Hypothalamus (tissue), 51 donors: ENCODE data around the gene AP2A2.

Source experiments
- DNase-seq, 51 donors: peaks; one replicate each; lab custom pipeline; 2025; lab: John Stamatoyannopoulos, UW

AP2A2 gene

DNA sequence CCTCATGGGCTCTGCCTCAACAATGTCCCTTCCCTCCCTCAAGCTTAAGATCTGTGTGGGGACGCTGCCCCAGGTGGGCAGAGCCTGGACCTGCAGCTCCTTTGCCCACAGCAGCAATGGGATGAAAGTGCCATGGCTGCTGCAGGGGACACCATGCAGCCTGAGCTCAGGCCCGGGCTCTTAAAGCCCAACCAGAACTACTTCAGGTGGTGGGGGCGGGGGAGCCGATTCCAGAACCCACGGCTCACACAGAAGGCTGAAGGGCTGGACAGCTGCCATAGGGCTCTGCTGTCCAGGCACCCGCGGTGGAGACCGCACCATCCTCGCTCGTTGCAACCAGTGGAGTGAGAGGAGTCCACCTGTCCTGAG is 27.5 kb upstream of the AP2A2 start:
- peak in 2 of 51 donors; percentile 12 to 31 for DNase-seq

DNA sequence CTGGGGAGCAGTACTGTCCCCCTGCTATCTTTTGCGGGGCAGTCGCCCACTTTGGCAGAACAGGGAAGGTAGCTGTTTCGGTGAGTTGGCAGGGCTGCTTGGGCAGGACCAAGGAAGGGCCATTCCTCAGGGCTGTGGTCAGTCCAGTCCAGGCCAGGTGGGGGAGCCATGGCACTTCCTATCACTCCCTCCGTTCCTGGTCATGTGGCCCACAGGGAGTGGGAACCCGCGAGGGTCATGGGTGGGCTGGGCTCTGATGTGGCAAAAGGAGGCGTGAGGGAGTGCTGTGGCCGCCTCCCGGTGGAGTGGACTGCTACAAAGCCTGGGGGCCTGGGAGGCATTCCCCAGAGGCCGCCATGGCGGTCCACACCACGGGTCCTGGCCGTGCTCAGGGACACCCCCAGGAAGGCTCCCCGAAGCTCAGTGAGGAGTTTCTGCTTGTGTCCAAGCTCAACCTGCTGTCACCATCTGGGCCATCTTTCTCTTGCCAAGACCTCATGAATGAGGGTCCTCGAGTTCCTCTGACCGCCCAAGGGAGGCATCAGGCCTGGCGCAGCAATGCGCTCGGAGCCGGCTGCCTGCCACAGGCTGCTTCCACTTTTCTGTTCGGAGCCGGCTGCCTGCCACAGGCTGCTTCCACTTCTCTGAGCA is 27.0 kb upstream of the AP2A2 start:
- peak in 3 of 51 donors; percentile 16 to 38 (median 31) for DNase-seq

DNA sequence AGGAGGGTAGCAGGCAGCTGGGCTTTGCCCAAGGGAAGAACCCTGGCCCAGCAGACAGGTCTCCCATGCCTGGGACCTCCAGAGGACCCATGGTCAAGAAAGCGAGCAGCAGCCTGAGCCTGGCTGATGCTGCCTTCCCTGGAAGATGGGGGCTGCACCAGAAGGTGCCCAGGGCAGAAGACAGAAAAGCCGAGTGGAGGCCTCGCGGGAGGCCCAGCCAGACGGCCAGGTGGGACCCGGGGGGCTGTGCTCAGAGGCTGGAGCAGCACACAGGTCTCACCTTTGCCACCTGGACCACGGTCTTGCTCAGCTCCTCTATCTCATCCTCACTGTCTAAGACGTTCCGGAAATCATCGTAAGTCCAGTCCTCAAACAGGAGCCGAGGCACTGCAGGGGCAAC is 25.9 kb upstream of the AP2A2 start:
- DNase-seq, result no peak

DNA sequence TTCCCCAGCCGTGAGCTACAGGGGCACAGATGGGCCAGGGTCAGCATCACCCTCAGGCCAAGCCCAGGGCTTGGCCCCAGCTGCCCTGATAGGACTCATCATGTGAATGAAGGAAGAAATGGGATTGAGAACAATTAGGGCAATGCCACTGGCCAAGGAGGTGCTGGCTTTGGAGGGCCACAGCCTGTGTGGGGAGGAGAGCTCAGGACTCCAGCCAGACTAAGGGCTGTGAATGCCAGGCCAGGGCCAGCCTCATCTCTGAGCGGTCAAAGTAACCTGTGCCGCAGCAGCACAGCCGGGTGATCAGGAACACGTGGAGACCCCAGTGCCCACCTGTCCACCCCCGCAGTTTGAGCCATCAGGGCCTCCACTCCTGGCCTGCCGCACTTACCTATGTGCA is 25.1 kb upstream of the AP2A2 start:
- DNase-seq, result no peak

DNA sequence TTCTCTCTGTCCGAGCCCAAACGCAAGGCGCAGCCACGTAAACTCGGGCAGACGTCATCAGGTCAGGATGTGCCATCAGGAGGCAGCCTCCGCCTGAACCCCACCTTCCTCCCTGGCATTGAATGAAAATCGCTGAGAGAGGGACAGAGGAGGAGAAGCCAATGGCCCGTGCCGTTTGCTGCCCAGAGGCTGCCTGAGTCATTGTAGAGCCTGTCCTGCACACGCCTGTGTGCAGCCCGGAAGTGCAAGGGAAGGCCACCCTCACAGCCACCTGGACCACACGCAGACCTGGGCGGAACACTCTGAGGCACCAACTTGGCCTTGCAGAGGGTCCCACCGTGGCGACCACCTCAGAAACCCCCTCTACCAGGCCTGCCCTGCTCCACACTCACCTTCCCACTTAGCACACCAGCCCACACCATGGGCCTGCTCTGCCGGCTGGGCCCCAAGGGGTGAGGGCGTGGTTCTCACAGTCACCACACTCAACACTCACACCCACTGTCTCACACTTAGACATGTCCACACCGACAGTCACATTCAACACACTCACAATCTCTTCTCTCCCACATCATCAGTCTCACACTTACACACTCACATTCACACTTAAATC is 24.1 kb upstream of the AP2A2 start:
- no peak for DNase-seq

DNA sequence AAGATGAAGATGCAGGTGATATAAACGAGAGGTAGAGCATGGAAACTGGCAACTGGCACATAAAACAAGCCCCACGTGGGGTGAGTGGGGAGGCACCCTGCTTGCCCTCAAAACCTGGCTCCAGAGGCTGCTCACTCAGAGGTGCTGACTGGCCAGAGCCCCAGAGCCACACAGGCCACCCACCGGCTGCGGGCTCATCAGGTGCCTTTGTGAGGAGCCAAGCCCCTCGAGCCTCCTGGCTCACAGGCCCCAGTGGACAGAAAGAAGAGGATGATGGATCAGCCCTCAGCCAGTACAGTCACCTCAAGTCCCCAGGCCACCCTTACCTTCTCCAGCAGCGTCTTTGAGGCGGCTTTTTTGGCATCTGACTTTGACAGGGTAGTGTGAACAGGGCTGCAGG is 21.3 kb upstream of the AP2A2 start:
- no peak for DNase-seq

DNA sequence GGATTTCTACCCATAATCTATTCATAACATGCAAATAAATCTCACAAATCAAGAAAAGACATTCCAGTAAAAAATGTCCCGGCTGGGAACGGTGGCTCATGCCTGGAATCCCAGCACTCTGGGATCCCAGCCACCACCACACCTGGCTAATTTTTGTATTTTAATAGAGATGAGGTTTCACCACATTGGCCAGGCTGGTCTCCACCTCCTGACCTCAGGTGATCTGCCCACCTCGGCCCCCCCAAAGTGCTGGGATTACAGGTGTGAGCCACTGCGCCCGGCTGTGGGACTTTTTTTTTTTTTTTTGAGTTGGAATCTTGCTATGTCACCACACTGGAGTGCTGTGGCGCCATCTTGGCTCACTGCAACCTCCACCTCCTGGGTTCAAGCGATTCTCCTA is 19.7 kb upstream of the AP2A2 start:
- DNase-seq, result no peak

DNA sequence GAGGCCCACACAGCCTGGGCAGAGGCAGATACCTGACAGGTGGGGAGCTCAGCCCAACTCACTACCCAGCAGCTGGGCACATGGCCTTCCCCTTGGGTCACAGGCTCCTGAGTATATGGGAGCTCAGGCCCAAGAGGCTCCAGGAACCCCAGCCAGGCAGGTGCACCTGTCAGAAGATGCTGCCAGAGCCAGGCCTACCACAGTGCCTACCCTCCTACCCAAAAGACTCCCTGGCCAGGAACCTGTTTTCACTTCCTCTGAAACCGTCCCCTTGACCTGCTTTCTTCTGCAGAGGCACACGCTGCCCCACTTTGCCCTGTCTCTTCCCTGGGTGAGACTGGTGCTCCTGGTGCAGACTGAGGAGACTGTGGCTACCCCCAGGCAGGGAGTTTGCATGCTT is 18.0 kb upstream of the AP2A2 start:
- no peak for DNase-seq

DNA sequence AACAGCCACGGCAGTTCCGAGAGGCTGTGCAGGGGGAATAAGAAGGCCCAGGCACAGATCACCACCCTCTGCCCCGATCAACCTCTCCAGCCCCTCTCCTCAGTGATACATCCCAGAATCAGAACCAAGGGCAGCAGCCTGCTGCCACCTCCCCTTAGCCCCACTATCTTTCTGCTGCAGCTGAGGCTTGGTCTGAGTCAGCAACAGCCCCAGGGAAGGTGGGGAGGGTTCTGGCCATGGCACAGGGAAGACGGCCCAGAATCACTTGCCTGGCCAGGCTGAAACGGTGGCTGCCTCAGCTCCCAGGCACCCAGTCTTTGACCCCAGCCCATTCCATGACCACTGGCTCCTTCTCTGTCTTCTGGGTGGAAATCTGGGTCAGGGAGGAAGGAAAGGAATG is 17.4 kb upstream of the AP2A2 start:
- no peak for DNase-seq

DNA sequence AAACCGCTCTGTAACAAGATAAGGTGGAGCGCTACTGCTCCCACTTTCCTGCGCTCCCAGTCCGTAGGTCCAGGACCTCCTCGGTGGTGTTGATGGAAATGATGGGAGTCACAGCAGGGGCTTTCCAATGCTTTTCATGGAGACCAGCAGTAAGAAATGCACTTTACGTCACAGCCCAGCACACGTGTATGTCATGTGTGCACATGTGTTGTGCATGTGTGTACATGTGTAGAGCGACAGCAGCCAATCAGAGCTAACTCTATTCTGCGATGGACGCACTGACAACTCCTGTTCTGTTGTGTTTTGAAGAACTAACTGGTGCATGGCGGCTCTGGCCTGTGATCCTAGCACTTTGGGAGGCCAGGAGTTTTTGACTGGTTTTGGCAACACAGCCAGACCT is 16.3 kb upstream of the AP2A2 start:
- no peak for DNase-seq

DNA sequence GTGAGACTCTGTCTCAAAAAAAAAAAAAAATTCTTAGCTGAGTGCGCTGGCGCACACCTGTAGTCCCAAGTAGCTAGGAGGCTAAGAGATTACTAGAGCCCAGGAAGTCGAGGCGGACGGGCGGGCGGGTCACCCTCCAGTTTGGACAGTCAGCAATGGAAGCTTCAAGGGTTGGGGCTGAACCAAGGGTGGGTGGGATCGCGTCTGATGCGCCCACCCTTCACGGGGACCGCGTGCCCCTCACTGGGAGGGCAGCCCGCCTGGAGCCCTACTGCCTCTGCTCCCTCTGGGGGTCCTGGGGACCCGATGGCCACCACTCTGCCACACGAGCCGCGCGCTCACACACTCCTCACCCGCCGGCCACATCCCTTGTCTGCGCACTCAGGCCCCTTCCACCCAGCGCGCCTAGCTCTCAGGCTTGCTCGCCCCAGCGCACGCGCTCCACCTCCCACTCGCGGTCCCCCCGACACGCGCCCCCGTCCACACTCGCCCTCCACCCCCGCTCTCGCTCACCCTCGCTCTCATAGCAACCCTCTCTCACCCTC is 15.6 kb upstream of the AP2A2 start:
- DNase-seq, result no peak

DNA sequence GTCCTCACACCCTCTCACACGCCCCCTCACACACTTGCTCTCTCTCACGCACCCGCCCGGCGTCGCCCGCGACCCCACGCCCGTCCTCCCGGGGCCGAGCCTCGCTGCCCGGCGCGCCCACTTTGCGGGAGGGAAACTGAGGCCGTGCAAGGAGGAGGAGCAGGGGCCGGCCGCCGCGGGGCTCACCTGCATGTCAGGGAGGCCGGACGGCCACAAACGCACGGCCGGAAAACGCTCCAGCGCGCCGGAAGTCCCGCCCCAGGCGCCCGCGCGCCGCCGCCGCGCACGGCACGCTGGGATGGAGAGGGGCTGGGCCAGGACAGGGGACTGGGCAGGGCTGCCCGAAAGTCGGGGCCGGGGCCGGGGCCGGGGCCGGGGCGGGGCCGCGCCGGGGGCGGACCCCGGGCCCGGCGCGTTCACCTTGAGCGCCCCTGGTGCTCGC is 15.1 kb upstream of the AP2A2 start, which contains the start of gene CHID1:
CHID1 (minus strand) TSS at position 222 of the 442 bp plus-strand sequence. CDS start 5,994 bp downstream, outside the sequence.
- peak in 50 of 51 donors; percentile 32 to 89 (median 77) for DNase-seq

DNA sequence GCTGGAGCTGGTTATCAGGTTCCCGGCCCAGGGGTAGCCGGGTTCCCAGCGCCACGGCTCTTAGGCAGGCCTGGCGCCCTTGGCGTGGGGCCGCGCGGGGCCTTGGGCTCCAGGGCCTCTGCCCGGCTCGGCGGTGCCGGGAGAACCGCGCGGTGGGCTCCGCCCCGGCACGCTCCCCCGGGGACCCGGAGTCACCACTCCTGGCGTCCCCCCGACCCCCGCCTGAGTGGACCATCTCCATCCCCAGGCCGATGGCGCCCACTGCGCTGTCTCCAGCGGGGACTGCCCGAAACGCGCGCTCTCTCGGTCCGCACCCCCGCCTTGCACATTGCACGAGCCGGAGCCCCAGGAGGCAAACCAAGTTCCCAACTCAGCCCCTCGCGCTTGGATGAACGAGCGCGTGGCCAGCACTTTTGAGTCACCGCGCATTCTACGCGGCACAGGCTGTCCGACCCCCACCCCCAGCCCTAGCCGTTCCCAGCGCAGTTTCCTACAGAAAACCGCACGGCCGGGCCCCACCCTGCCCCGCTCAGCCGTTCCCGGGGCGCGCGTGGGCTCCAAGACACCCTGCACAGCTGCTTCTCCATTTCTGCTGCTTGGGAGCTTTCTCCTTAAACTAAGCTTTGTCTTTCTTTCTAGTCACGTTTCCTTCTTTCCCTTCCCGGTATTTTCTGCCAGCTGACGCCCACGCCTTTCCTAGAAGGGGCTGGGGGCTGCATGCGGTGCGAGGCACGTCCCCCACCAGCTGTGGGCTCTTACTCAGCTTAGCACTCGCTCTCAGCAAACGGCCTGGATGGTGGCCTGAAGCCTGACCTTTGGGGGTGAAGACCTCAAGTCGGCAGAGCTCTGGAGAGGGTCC is 14.4 kb upstream of the AP2A2 start:
- peak in 8 of 51 donors; percentile 37 to 67 (median 48) for DNase-seq

DNA sequence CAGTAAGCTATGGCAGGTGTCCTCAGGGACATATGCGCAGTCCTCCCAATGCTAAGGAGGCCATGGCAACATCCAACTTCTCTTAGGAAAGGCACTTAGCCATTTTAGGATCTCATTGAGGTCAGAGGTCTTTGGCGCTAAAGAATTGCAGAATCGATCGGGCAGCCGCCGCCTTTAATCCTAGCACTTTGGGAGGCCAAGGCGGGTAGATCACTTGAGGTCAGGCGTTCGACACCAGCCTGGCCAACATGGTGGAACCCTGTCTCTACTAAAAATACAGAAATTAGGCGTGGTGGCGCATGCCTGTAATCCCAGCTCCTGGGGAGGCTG is 13.8 kb upstream of the AP2A2 start:
- DNase-seq, result no peak

DNA sequence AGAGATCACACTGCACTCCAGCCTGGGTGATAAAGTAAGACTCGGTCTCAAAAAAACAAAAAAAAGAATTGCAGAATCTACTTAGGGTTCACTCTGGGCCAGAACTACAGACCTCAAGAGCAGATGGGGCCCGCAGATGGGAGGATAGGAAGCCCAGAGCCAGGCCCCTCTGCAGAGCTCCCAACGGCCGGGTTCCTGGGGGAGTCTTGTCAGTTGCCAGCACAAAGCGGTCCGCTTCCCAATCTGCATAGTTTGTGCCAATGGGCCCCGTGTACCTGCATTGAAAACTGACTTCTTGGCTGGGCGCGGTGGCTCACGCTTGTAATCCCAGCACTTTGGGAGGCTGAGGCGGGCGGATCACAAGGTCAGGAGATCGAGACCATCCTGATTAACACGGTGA is 13.4 kb upstream of the AP2A2 start:
- DNase-seq, result no peak

DNA sequence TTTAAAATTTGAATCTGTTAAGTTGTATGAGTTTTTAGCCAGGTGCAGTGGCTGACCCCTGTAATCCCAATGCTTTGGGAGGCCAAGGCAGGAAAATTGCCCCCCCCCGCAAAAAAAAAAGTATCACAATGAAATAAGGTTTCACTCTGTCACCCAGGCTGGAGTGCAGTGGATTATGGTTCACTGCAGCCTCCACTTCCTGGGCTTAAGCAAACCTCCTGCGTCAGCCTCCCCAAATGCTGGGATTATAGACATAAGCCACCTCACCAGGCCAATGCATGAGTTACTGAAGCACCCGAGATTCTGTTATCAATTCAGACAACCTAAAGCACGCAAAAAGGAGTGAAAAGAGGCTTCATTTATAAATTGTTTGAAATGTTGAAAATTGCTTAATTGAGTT is 12.6 kb upstream of the AP2A2 start:
- DNase-seq, result no peak

DNA sequence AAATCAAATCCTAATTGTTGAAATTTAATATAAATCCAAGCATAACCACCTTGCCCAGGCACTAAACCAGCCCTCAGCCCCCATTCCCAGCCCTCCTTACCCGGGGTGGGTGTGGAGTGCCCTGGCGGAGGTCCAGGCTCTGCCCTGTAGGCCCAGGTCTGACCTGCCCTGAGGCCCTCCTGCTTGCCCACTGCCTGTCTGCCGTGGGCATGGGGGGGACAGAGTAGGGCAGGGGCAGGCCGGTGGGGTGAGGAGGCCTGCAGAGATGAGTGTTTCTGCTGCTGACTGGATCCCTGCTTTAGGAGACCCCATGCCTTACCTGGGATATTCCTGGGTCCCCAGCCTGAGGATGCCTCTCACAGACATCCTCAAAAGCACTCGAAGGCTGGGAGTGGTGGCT is 11.5 kb upstream of the AP2A2 start:
- no peak for DNase-seq

DNA sequence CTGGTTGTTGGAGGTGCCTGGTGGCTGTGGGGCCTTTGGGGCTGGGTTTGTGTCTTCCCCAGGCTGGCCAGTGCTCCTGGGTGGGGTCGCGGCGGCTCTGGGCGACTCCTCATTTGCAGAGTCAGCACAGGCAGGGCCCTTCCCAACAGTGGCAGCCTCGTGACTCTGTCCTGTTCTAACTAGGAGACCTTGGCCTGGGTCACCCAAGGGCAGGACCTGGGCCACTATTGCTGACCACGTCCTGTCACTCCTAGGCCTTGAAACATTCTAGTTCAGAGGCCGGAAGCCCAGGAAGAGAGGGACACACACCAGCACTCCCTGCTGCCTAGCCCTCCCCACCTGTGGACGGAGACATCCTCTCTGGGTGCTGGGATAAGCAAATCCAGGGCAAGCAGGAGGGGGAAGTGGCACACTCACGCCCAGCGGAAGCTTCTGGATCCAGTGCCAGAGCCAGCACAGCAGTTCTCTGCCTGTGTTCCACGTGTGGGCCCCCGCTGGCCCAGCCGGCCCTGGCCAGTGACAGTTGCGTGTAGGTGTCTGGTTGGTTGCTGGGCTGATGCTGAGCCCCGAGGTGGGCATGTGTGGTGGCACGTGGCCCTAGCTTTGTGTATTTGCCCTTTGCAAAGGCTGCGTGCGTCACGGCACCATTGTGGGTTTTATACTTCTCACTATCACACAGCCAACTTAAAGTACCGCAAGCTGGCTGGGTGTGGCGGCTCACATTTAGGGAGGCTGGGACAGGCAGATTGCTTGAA is 10.7 kb upstream of the AP2A2 start:
- DNase-seq, result peak in 8 of 51 donors; percentile 23 to 47 (median 37)

DNA sequence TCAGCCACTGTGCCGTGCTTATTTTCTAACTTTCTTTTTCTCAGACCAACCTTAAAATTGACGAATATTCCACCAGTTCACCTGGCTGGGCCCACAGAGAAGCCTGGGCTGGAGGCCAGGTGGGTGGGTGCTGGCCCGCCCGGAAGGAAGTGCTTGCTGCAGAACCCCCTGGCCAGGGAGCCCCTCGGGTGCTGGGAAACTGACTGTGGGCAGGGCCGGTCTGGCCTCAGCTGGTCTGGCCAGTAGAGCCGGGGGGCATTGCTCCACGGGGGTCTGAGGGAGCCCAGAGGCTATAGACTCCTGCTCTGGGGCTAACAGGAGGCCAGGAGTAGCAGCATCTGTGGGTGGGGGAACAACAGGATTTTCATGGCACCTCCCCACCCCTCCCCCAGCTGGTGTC is 8.2 kb upstream of the AP2A2 start:
- no peak for DNase-seq

DNA sequence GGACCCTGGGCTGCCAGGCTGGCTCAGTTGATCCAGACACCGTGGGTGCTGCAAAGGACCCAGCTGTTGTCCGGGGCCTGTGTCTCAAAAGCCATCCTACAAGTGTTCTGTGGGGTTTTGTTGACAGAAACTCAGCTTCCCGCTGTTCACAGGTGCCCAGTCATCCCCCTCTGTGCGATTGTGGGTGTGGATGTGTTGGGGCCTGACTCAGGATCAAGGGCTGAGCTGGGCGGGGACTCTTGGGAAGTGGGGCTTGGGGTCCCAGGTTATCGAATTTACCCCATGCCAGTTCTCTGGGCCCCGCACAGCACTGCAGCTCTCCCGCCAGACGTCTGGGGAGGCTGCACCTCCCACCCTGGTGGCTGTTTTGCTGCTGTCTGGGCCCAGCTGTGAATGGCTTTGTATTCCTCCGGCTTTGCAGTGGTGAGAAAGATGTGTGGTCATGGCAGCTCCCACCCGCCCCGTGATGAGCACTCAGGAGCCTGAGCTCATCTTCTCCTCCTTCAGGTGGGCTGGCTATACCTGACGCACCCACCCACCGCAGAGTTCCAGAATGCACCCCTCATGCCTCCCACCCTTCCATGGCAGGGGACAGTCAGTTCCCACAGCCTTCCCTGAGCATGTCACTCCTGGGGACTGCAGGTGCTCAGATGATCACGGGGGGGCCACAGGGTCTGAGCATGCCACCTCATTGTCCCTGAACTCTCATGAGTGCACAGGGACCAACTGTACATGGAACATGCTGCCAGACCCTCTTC is 3.6 kb upstream of the AP2A2 start:
- DNase-seq, result no peak
